SKM-1 treated with dmso at 0.1 percent for 144 hours (cell line): ENCODE measurements around the gene C3orf22.

Source experiments
- DNase-seq: peaks from one replicate; lab custom pipeline; 2025; ENCODE audit not compliant: unreplicated experiment; lab: John Stamatoyannopoulos, UW

C3orf22 gene

GRCh38 chr3:126515066-126515706 is 43.5 kb downstream of the C3orf22 start:
- DNase-seq, result no peak

GRCh38 chr3:126514161-126514560 is 44.6 kb downstream of the C3orf22 start:
- DNase-seq, result no peak

GRCh38 chr3:126512916-126513650 is 45.6 kb downstream of the C3orf22 start:
- DNase-seq, result no peak

GRCh38 chr3:126512026-126512425 is 46.7 kb downstream of the C3orf22 start:
- no peak for DNase-seq

- no peak for DNase-seq
Observed at GRCh38 chr3:126511291-126511690, 47.4 kb downstream of the C3orf22 start.

- DNase-seq, result no peak
Observed at GRCh38 chr3:126510308-126510910, 48.3 kb downstream of the C3orf22 start.

GRCh38 chr3:126509597-126510307 is 49.0 kb downstream of the C3orf22 start:
- DNase-seq, result no peak

- no peak for DNase-seq
Observed at GRCh38 chr3:126508564-126508964, 50.2 kb downstream of the C3orf22 start.

GRCh38 chr3:126507886-126508285 is 50.8 kb downstream of the C3orf22 start:
- DNase-seq, result no peak

- DNase-seq, result no peak
Observed at GRCh38 chr3:126503701-126504100, 55.0 kb downstream of the C3orf22 start.

- DNase-seq, result no peak
Observed at GRCh38 chr3:126502656-126503055, 56.1 kb downstream of the C3orf22 start.

- no peak for DNase-seq
Observed at GRCh38 chr3:126501736-126502135, 57.0 kb downstream of the C3orf22 start.

GRCh38 chr3:126501054-126501453 is 57.7 kb downstream of the C3orf22 start:
- no peak for DNase-seq

- DNase-seq, result no peak
Observed at GRCh38 chr3:126500016-126500415, 58.7 kb downstream of the C3orf22 start.
